HG03354 (cell line): ENCODE data around the gene BIN1.
"Not testable (repeated sequence)": the region's sequence is repeated elsewhere in the genome, so short reads cannot be mapped to it uniquely, and the experiment has no call there.

ENCODE experiments used
- ATAC-seq: cut with Tn5 transposase; IDR thresholded peaks from one replicate; pipeline ENCODE4 v1.9.1; 2021; ENCODE audit warnings: mild to moderate bottlenecking; ENCODE audit not compliant: unreplicated experiment, poor library complexity, severe bottlenecking

BIN1 gene

DNA sequence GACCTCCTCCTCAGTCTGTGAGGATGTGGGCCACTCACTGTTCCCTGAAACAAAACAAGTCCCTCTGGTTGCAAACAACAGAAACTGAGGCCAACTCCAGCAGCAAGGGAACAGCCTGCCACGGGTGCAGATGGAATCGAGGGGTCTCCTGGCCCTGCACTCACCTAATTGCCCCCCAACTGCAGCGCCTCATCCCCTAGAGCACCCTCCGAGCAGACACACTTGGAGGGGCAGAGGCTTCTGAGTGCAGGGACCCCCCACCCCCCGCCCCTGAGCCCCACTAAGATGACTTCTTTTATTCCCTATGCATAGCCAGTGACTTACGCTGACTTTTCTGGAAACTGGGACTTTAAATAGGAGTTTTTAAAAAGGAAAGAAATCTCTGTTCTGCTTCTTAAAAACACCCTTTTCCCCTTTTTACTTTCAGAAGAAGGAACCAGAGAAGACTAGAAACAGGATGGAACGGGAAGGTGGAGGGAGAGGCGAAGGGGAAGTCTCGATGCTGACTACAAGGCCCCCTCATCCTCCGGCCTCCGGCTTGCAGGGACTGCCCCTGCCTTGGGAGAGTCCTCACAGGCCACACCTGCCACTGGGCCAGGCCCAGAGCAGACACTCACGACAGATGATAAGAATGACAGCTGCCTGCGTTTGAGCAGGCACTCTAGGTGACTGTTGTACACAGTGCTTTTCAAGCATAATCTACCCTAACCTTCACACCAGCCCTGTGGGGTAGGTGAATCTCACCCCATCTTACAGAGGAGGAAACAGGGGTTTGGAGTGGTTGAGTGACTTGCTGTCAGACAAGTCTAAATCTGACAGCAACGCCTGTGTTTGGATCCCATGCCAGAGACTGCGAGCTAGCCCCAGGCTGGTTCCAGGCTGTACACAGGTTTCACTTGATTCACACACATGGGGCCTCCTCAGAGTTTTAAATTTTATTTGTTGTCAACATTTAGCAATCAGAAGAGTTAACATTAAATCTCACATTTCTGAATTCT lies 28.2 kb upstream of the BIN1 start:
- no peak for ATAC-seq

DNA sequence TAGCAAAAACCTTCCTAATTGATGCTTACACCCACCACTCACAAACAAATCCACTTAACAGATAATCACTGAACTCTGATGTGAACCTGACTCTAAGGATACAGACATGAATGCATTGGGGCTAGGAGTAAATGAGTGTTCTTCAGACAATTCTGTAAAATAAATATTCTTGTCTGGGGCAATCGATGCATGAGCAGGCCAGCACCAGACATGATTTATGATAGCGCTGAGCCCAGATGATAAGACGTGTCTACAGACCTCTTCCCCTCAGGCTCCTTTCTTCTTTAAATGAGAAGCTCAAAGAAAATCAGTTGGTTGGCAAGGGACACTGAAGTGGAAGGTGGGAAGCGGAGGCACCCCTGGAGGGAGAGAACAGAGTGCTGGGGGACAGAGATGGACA lies 27.3 kb upstream of the BIN1 start:
- ATAC-seq: no peak

DNA sequence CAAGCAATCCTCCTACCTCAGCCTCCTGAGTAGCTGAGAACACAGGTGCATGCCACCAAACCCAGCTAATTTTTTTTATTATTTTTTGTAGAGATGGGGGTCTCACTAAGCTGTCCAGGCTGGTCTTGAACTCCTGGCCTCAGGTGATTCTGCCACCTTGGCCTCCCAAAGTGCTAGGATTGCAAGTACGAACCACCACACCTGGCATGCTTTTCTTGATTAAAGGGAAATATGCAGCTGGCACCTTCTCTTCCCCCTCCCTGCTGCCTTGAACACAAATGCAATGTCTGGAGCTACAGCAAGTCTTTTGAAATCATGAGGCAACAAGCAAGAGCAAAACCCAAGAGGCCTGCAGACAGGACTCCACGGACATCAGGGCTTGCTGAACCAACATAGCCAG lies 26.8 kb upstream of the BIN1 start:
- no peak for ATAC-seq

DNA sequence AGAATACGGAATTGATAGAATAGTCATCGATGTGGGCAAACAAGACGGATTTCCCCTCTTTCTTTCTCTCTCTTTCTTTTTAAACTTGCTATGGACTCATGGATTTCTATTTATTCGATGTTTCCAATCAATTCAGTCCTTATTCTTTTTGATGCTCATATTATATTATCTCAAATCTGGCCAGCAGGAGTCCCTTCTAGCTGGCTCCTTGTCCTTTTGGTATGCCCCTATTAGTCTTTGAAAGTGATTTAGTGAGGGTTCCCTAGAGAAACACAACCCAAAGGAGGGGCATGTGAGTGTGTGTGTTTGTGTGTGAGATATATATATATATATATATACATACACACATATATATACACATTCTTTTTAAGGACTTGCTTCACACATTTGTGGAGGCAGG lies 23.5 kb upstream of the BIN1 start:
- ATAC-seq: no peak

DNA sequence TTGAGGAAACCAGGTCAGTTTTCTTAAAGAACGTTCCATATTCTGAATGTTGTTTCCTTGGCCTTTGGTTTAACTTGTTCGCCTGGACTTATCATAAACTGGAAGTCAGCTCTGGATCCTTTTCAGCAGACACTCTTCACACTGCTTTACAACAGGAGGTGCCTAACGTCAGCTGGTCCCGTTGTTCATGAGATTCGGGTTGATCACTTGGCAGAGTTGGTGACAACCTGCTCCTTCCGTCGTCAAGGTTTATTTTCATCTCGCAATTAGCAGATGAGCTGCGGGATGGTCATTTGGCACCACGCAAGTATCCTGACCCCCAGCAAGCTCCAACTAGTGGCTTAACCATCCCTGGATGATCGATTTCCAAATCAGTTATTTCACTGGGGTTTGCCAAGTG lies 23.0 kb upstream of the BIN1 start:
- ATAC-seq: no peak

DNA sequence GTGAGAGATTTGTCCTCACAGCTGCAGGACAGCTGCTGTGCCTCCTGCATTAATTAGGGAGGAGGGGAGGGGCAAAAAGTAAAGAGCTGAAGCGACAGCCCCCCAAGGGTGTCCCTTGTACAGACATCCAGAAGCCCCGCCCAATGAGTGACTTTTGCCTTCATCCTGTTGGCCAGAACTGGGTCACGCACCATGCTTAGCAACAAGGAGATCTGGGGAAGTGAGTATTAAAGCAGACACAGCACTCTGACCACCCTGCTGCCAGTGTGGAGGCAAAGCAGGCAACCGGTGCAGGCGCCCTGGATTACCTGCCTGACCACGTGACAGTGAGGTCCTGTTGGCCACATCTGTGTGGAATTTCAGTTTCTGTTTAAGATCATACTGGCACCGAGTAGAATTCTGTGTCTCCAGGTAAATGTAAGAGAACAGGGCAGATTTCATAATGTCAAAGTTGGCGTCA lies 21.5 kb upstream of the BIN1 start:
- ATAC-seq: peak; percentile 72

DNA sequence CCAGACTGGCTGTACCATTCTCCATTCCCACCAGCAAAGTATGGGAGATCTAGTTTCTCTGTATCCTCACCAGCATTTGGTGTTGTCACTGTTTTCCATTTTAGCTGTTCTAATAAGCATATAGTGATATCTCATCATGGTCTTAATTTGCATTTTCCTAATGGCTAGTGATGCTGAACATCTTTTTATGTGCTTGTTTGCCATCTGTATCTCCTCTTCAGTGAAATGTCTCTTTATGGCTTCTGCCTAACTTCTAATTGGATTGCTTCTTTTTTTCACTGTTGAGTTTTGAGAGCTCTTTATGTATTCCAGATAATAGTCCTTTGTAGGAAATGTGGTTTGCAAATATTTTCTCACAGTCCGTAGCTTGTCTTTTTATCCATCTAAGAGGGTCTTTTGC lies 18.9 kb upstream of the BIN1 start:
- ATAC-seq: no peak

DNA sequence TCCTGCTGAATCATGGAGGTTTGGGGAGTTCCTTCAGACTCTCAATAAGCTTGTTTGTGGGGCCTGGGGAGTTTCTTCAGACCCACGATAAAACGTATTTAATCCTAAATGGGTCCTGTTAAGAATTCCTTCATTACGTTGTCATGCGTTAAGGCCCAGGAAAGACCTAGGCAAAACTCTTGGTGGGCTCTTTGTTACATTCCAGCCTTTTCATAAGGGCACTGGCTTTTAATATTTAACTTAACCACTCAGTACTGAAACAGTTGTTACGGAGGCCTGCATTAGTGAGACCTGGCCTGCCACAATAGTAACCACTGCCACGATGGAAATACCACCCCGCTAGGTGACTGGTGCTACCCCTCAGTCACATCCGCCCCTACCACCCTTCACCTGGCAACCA lies 17.5 kb upstream of the BIN1 start:
- ATAC-seq: no peak

DNA sequence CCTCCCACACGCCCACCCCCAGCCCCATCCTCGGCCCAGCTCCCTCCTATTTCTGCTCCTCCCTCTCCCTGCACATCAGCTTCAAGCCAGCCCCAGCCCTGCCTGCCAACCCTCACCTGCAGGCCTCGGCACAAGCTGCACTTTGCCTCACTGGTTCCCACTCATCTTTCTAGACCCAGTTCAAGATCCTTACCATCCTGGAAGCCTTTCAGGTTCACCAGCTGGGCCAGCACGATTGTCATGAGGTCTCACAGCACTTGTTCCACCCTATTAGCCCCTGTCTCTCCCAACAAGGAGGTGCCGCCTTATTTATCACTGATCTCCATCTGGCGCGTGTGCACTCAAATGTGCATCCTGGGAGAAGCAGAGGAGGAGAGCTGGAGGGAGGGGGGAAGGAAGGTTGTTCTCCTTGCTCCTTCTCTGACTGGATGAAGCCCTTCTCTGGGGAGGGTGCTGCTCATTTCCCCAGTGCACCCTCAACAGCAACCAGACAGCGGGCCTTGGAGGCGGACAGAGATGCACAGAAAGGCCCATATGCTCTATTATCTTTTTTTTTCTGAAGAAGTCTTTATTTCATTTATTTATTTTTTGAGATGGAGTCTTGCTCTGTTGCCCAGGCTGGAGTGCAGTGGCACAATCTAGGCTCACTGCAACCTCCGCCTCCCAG lies 15.5 kb upstream of the BIN1 start:
- no peak for ATAC-seq

DNA sequence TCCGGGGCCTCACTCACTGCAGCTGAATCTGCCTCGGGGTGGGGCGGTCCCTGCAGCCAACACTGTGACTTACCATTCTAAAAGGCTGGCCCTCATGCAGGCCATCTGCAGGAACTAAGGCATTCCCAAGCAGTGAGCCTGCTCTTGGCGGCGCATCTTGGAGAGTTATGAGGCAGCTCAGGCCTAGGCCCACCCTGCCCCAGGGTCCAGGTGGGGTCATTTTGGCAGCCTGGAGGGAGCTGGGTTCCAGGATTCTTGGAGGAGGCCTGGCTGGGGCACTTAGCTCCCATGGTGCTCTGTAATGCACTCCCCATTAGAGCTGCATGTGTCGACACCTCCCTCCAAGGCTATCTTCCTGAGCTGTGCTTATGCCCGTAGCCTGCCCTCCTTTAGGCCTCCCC lies 14.8 kb upstream of the BIN1 start:
- ATAC-seq: no peak

DNA sequence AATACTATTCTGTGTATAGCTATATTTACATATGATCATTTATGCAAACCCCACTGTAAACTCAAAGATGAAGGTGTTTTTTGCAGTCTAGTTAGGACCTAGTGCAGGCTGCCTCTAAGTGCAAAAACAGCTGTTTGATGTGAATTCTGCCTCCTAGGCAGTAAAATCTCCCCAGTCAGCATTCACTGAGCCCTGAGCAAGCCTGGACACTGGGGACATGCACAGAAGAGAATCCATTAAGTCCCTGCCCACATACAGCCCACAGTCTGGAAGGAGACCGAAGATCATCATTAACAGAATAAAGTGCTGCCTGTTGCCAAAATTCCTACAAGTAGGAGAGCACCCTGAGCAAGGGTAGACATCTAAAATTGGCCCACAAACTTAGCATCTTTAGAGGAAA lies 14.4 kb upstream of the BIN1 start:
- ATAC-seq: no peak

DNA sequence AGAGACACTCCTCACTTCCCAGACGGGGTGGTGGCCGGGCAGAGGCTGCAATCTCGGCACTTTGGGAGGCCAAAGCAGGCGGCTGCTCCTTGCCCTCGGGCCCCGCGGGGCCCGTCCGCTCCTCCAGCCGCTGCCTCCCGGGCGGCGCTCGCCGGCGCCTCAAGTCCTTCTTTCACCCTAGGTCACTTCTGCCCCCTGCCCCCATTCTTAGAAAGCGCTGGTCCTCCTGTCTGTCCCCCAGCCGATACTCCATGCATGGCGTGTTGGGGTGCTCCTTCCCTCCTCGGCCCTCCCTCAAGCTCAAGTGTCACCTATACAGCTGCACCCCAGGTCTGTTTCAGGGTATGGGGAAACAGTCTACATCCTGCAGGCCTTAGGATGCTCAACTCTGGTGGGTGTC lies 13.5 kb upstream of the BIN1 start:
- not testable (repeated sequence) for ATAC-seq

DNA sequence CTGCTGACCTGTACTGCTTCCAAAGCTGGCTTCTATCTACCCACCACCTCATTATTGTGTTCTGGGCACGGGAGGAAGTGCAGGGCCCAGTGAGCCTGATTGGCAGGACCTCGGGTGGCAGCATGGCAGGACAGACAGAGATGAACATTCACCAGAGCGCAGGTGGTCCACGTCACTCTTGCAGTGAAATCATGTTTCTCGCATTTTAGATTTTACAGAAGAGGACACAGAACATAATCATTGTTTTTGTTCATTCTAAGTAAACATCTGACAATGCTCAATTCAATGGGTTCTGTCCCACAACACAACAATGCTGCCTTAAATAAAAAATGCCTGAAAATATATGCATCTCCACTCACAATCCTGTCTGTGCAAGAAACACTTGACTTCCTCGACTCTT lies 11.5 kb upstream of the BIN1 start:
- ATAC-seq: no peak

DNA sequence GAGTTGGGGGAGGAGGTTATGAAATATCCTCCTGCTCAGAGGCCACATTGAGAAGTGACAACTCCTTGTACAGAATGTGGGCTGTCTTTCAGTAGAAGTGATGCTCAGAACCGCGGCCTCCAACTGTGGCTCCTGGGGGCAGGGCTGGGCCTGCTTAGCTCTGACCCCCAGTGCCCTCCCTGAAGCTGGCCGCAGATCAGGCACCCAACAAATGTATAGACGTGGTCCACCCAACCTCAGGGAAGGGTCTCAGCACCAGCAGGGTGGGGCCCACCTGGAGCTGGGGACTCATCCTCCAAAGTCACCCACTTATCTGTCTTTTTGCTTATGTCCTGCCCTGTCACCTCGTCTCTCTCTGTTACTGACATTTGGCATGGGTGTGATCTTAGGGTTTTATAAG lies 11.1 kb upstream of the BIN1 start:
- no peak for ATAC-seq

DNA sequence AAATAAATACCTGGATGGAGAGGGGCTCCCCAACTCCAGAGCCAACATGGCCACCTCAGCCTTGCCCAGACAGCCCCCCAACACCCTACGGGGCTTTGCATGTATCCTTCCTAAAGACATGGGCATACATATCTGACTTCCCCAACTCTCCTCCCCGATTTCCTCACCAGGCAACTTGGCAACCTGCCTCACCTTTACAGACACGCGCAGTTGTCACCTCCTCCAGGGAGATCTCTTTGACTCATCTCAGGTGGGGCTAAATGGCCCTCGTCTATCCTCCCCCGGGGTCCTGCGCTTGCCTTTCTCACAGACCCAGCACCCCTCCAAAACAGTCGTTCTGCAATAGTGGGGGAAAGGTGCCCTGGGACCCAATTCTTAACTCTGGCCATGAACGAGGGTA lies 10.6 kb upstream of the BIN1 start:
- ATAC-seq: no peak

DNA sequence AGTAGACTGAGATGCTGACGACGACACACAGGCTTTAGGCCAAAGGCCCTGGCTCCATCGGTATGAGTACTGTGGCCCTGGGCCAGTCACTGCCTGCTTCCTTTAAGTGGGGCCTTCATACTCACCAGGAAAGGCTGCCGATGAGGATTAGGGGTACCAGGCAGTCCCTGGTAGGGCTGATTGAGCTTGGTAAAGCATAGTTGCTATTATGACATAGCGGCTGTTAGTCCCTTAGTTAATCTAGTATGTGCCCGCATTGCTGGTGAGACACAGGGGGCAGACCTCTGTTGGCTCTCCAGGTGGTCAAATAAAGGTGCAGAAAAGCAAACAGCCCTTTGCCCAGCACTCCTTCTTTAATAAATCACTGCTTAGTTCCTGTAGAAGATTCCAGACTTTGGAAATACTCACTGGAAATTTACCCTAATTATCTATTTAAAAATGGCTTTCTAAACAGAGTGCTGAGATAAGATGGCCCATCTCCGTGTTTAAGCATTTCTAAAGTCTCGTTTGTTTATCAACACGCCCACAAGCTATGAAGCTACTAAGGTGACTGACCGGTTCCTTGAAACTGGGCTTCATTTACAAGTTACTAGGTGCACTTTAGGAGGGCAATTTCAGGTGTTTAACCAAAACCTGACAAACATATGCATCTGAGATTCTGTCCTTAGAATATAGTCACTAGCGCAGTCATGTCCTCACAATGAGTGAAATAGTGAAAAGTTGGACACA lies 8.7 kb upstream of the BIN1 start:
- ATAC-seq: no peak

DNA sequence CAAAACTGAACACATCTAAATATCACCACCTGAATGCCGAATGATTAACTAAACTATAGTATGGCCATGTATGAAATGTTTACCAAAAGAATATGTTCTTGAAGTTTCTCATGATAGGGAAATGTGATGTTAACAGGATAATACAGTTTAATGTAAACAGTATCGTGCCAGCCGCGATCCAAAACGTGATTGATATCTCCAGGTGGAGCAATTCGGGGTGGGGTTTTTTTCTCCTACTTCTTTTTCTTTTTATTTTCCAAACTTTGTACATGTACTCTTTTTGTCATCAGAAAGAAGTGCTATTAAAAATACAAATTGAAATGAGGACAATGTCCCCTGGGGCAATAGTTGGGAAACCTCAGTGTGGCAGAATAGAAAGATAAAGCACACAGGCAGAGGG lies 4.0 kb upstream of the BIN1 start:
- ATAC-seq: no peak

DNA sequence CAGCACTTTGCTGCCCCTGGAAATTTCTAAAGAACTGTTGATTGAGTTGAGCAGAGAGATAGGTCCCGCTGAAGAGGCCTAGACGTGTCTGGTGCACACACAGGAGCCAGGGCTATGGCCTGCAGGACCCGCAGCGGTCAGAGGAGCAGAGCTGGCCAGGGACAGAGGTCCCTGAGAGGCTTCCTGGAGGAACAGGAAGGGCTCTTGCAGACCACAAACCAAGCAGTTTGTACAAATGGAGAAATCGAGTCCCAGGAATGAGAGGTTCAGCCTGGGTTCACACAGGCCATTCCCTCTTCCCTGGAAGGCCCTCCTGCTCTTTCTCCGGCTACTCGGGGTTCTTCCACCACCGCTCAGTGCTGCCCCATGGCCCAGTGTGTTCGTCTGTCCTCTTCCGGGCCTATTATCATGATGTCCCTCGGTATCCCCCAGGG lies 1.2 kb upstream of the BIN1 start:
- no peak for ATAC-seq

DNA sequence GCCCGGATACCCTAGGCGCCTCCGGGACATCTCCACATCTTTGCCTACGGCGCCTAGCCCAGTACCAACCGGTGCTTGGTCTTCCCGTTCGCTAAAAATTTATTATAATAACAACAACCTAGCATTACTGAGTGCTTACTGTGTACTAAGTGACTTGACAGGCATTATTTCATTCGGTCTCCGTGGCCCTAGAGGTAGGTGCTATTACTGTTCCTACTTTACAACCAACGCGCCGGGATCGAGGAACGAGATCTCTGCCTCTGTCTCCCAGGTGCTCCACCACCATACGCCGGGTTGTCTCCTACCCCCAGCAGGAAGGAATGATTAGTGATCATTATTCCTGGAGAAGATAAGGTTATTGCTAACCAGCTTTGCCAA lies 657 bp upstream of the BIN1 start:
- ATAC-seq: peak; percentile 36

DNA sequence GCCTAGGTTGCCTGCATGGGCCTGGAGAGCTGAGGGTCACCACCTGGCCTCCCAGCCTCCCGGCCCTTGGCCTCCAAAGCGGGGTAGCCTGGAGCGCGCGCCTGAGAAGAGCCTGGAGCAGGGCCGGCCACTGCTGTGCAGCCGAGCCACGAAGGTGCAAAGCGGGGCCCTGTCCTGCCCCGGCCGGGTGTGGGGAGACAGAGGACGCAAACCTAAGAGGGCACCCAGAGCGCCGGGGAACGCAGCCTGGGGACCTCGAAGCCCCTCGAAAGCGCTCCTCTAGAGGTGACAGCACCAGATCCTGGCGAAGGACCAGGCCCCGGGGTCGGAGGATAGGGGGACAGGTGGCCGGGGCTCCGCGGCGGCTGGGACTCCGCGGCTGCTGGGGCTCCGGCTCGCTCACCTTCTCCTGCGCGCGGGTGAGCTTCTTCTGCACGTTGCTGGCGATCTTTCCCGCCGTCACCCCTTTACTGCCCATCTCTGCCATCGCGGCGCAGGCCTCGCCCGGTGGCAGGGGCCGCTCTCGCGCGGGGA lies 430 bp downstream of the BIN1 start:
- peak; percentile 33 for ATAC-seq
